ENCODE results near the gene NTNG2.

The NTNG2 gene

GRCh38 chr9:132250324-132251262, 88.7 kb downstream of the NTNG2 start:
- TF ChIP-seq POLR2AphosphoS5 (IDR thresholded peaks at IDR 0.05; ENCODE audit: low read depth, low read length), result no peak
- TF ChIP-seq, protein P1, sequence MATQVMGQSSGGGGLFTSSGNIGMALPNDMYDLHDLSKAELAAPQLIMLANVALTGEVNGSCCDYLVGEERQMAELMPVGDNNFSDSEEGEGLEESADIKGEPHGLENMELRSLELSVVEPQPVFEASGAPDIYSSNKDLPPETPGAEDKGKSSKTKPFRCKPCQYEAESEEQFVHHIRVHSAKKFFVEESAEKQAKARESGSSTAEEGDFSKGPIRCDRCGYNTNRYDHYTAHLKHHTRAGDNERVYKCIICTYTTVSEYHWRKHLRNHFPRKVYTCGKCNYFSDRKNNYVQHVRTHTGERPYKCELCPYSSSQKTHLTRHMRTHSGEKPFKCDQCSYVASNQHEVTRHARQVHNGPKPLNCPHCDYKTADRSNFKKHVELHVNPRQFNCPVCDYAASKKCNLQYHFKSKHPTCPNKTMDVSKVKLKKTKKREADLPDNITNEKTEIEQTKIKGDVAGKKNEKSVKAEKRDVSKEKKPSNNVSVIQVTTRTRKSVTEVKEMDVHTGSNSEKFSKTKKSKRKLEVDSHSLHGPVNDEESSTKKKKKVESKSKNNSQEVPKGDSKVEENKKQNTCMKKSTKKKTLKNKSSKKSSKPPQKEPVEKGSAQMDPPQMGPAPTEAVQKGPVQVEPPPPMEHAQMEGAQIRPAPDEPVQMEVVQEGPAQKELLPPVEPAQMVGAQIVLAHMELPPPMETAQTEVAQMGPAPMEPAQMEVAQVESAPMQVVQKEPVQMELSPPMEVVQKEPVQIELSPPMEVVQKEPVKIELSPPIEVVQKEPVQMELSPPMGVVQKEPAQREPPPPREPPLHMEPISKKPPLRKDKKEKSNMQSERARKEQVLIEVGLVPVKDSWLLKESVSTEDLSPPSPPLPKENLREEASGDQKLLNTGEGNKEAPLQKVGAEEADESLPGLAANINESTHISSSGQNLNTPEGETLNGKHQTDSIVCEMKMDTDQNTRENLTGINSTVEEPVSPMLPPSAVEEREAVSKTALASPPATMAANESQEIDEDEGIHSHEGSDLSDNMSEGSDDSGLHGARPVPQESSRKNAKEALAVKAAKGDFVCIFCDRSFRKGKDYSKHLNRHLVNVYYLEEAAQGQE (IDR thresholded peaks at IDR 0.05; ENCODE audit: insufficient read depth in 1 of 2, low read depth in 2 of 2, low read length in 2 of 2), result no peak
- no peak for TF ChIP-seq TAF1 (IDR thresholded peaks at IDR 0.05; ENCODE audit: borderline replicate concordance, insufficient read depth, low read length)
- TF ChIP-seq SIN3A (IDR thresholded peaks at IDR 0.05; ENCODE audit: borderline replicate concordance, insufficient read depth, low read length), result no peak

DNA sequence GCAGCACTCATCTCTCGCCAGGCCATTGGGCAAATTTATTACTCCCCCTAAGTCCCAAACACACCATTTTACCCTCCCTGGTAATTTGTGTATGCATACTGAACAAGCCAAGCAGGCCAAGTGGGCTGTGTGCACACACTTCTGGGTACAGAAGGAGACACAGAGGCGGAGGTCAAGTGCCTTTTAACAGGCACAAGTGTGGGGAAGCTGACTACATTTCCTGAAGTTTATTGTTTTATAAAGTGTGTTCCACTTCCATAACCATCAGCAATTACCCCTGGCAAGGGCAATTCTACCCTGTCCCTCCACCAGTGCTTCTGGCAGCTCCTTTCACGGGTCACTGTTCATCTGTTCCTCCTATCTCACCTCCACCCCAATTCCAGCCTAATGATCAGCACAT, 99.0 kb downstream of the NTNG2 start:
- TF ChIP-seq, protein P1 (IDR thresholded peaks at IDR 0.05; ENCODE audit: insufficient read depth in 1 of 2, low read depth in 2 of 2, low read length in 2 of 2), result no peak
- TF ChIP-seq POLR2AphosphoS5 (IDR thresholded peaks at IDR 0.05; ENCODE audit: low read depth, low read length) (no peak), TAF1 (IDR thresholded peaks at IDR 0.05; ENCODE audit: borderline replicate concordance, insufficient read depth, low read length) (no peak), FOXP2 (optimal IDR thresholded peaks at IDR 0.05; ENCODE audit: borderline replicate concordance, extremely low read depth, extremely low read length, insufficient read depth) (no peak), SIN3A (IDR thresholded peaks at IDR 0.05; ENCODE audit: borderline replicate concordance, insufficient read depth, low read length) (no peak)

GRCh38 chr9:132266017-132266416, 104.2 kb downstream of the NTNG2 start:
- no peak for TF ChIP-seq FOXP2 (optimal IDR thresholded peaks at IDR 0.05; ENCODE audit: borderline replicate concordance, extremely low read depth, extremely low read length, insufficient read depth)
- TF ChIP-seq, protein P1 (IDR thresholded peaks at IDR 0.05; ENCODE audit: insufficient read depth in 1 of 2, low read depth in 2 of 2, low read length in 2 of 2), result no peak
- TF ChIP-seq TAF1 (IDR thresholded peaks at IDR 0.05; ENCODE audit: borderline replicate concordance, insufficient read depth, low read length), result no peak
- no peak for TF ChIP-seq SIN3A (IDR thresholded peaks at IDR 0.05; ENCODE audit: borderline replicate concordance, insufficient read depth, low read length)

DNA sequence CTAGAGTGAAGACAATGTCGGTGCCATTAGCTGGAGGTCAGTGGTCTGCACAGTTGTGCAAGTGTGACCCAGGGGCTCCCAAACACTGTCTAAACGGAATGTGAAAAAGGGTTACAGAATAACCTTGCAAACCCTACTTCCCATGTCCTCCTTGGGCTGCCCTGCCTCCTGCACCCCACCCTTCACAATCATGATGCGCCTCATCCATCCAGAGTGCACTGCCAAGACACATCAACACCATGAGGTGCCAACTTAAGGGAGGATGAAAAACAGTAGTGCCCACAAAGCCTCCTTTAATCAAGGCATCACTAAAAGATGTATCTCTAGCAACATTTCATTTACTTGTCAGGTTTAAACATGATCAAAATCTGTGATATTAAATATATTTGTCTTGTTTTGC, 105.8 kb downstream of the NTNG2 start:
- no peak for TF ChIP-seq SIN3A (IDR thresholded peaks at IDR 0.05; ENCODE audit: borderline replicate concordance, insufficient read depth, low read length)
- TF ChIP-seq, protein P1 (IDR thresholded peaks at IDR 0.05; ENCODE audit: insufficient read depth in 1 of 2, low read depth in 2 of 2, low read length in 2 of 2), result no peak
- TF ChIP-seq FOXP2 (optimal IDR thresholded peaks at IDR 0.05; ENCODE audit: borderline replicate concordance, extremely low read depth, extremely low read length, insufficient read depth), result no peak
- no peak for TF ChIP-seq POLR2AphosphoS5 (IDR thresholded peaks at IDR 0.05; ENCODE audit: low read depth, low read length)
- TF ChIP-seq TAF1 (IDR thresholded peaks at IDR 0.05; ENCODE audit: borderline replicate concordance, insufficient read depth, low read length), result no peak
